PC-3 (cell line): Measurements from ENCODE around the gene RAB20.

Experiments
- CTCF ChIP-seq: fragments of 300-600 bp; sonication (generic); conservative IDR thresholded peaks from 2 replicates; pipeline ENCODE4 v1.5.1; 2017; ENCODE audit warnings: antibody characterized with exemption, low read depth, mild to moderate bottlenecking, low read length
- EZH2 ChIP-seq: fragments of 300-600 bp; sonication (generic); IDR thresholded peaks from one replicate; pipeline ENCODE4 v1.6.1; 2017; ENCODE audit warnings: antibody characterized with exemption, mild to moderate bottlenecking, low read length; ENCODE audit not compliant: unreplicated experiment
- EZH2phosphoT487 ChIP-seq: fragments of 300-600 bp; sonication (generic); IDR thresholded peaks from 2 replicates; pipeline ENCODE4 v1.6.1; 2018; ENCODE audit warnings: mild to moderate bottlenecking, antibody characterized with exemption, low read length, borderline replicate concordance

- no peak for TF ChIP-seq CTCF
- no peak for TF ChIP-seq EZH2
- TF ChIP-seq EZH2phosphoT487 = no peak
Measured at GRCh38 chr13:110561344-110562035, at the start of gene RAB20.
